ENCODE measurements around the gene PSD2.

PSD2 gene

GRCh38 chr5:139884734-139885133, 89.1 kb downstream of the PSD2 start:
- no peak for DNase-seq

GRCh38 chr5:139885172-139885856, 89.7 kb downstream of the PSD2 start:
- no peak for DNase-seq

- no peak for DNase-seq
These were observed 90.2 kb downstream of the PSD2 start for GRCh38 chr5:139885857-139886208.

GRCh38 chr5:139886213-139886612, 90.6 kb downstream of the PSD2 start:
- no peak for DNase-seq

- no peak for DNase-seq
These were observed 92.8 kb downstream of the PSD2 start for GRCh38 chr5:139888370-139888769.

GRCh38 chr5:139889410-139889809, 93.8 kb downstream of the PSD2 start:
- no peak for DNase-seq

GRCh38 chr5:139893873-139894272, 98.3 kb downstream of the PSD2 start:
- no peak for DNase-seq
